Tibial artery (tissue), 4 donors: ENCODE measurements around the gene GP1BA.
A peak's percentile ranks its signal among the peaks of the same experiment; 100 is the strongest.

Source experiments
- DNase-seq, 2 donors: peaks; one replicate each; pipeline ENCODE4 v3.0.0-alpha.2; 2019
- H3K27ac ChIP-seq, 2 donors: fragments of 200-600 bp; sonication (generic) in 1 of 2; 1 replicate in 1 of 2; 2 replicates in 1 of 2; pipeline ENCODE4 v1.5.1; 2018 to 2019; ENCODE audit warnings: mild to moderate bottlenecking in 1 of 2
- H3K27me3 ChIP-seq, 2 donors: fragments of 200-600 bp; sonication (generic) in 1 of 2; one replicate each; pipeline versions ENCODE4 v1.5.1 to v1.6.0; 2016 to 2019
- H3K36me3 ChIP-seq, 3 donors: fragments of 200-600 bp; sonication (generic) in 2 of 3; one replicate each; pipeline ENCODE4 v1.5.1; 2016 to 2019; ENCODE audit warnings: mild to moderate bottlenecking in 2 of 3
- H3K4me1 ChIP-seq, 4 donors: fragments of 200-600 bp; sonication (generic) in 2 of 4; 1 replicate in 3 of 4; 2 replicates in 1 of 4; pipeline ENCODE4 v1.5.1; 2016 to 2019
- H3K4me3 ChIP-seq, 2 donors: fragments of 200-600 bp; sonication (generic) in 1 of 2; 1 replicate in 1 of 2; 2 replicates in 1 of 2; pipeline ENCODE4 v1.5.1; 2018 to 2019; ENCODE audit warnings: mild to moderate bottlenecking in 2 of 2
- H3K9me3 ChIP-seq, 3 donors: fragments of 200-600 bp; sonication (generic) in 1 of 3; one replicate each; pipeline ENCODE4 v1.5.1; 2016 to 2019
- CTCF ChIP-seq, 2 experiments: fragments of 200-600 bp in 1 of 2; fragments of 450-650 bp in 1 of 2; IDR thresholded peaks; one replicate each; pipeline ENCODE4 v1.5.1; 2017 to 2019; ENCODE audit warnings: antibody characterized with exemption in 2 of 2, mild to moderate bottlenecking in 1 of 2, moderate library complexity in 1 of 2
- intact Hi-C: fragments of 100-400 bp; cut with DNase I; formaldehyde crosslinking; loops from one replicate; pipeline ENCODE4 v1.15.0; 2023; ENCODE audit warnings: low total_unique reads

Gene GP1BA

GRCh38 chr17:4969551-4970173 lies 37.6 kb downstream of the GP1BA start:
- Histone ChIP-seq H3K36me3 (peaks cover 15 to 50% (median 44%) of the 10 kb centered on the region in 3 donors), H3K4me3 (peak overlapping the region in 1 of 2 donors; percentile 66), H3K27me3 (no peaks in the 10 kb centered on the region), H3K9me3 (no peaks in the 10 kb centered on the region), H3K27ac (peak overlapping the region; percentile 90 to 92), H3K4me1 (peaks cover 0 to 35% (median 34%) of the 10 kb centered on the region in 4 donors)
- TF ChIP-seq CTCF (IDR thresholded peaks at IDR 0.05): no peak
- DNase-seq: no peak
- intact Hi-C loops: no loop called here

DNA sequence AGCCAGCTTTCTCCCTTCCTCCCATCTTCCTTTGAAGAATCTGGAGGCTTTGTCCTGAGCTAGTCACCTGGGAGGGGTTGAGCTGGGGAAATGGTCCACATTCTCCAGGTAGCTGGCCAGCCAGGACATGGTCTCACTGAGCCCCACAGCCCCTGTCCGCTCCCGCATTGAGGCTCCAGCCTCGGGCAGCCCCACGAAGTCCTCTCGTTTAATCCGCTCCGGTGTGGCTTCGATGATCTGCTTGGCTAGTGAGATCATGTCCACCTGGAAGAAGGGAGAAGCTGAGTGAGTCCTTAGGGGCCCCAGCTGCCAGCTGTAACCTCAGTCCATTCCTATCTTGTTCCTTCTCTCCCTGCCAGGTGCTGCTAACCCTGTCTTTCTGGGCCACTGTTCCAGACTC lies 38.2 kb downstream of the GP1BA start:
- Histone ChIP-seq H3K27ac (peak overlapping the region; percentile 90 to 92), H3K27me3 (no peaks in the 10 kb centered on the region), H3K36me3 (peaks cover 15 to 54% (median 45%) of the 10 kb centered on the region in 3 donors), H3K9me3 (no peaks in the 10 kb centered on the region), H3K4me3 (no peak overlapping the region), H3K4me1 (peaks cover 0 to 35% (median 34%) of the 10 kb centered on the region in 4 donors)
- intact Hi-C loops: no loop called here
- no peak for DNase-seq
- no peak for TF ChIP-seq CTCF (IDR thresholded peaks at IDR 0.05)

GRCh38 chr17:4971826-4972225 lies 39.7 kb downstream of the GP1BA start:
- H3K9me3 ChIP-seq: no peaks in the 10 kb centered on the region
- no peak for TF ChIP-seq CTCF (IDR thresholded peaks at IDR 0.05)
- DNase-seq: no peak
- peaks cover 0 to 24% (median 22%) of the 10 kb centered on the region in 4 donors for H3K4me1 ChIP-seq
- no peaks in the 10 kb centered on the region for H3K27me3 ChIP-seq
- no peak overlapping the region for H3K27ac ChIP-seq
- intact Hi-C loops: no loop called here
- no peak overlapping the region for H3K4me3 ChIP-seq
- peaks cover 20 to 68% (median 51%) of the 10 kb centered on the region in 3 donors for H3K36me3 ChIP-seq

DNA sequence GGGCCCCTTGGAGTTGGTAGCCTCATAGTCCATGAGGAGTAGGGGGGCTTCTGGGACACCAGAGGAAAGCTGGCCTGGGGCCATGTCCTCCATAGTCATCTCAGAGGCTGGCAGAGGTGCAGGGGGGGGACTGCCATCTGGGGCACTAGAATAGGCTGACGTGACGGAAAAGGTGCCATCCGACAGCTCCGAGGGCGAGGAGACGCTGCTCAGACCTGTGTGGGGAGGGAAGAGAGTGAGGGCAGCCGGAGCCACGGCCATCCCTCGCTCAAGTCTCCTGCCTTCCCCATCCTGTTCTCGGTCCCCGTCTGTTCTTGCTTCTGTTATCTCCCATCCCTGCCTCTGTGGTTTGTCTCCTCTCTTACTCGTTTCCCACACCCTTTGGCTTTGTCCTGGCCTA lies 40.2 kb downstream of the GP1BA start:
- Histone ChIP-seq H3K27me3 (no peaks in the 10 kb centered on the region), H3K4me1 (peaks cover 0 to 24% (median 22%) of the 10 kb centered on the region in 4 donors), H3K27ac (peak overlapping the region; percentile 5 to 6), H3K9me3 (no peaks in the 10 kb centered on the region), H3K36me3 (peaks cover 25 to 73% (median 56%) of the 10 kb centered on the region in 3 donors), H3K4me3 (no peak overlapping the region)
- no peak for TF ChIP-seq CTCF (IDR thresholded peaks at IDR 0.05)
- intact Hi-C loops: no loop called here
- DNase-seq: no peak

GRCh38 chr17:4972752-4973151 lies 40.7 kb downstream of the GP1BA start:
- DNase-seq: no peak
- peaks cover 0 to 24% (median 22%) of the 10 kb centered on the region in 4 donors for H3K4me1 ChIP-seq
- H3K4me3 ChIP-seq: no peak overlapping the region
- no peaks in the 10 kb centered on the region for H3K27me3 ChIP-seq
- H3K27ac ChIP-seq: peak overlapping the region in 1 of 2 donors; percentile 6
- intact Hi-C loops: no loop called here
- no peaks in the 10 kb centered on the region for H3K9me3 ChIP-seq
- H3K36me3 ChIP-seq: peaks cover 29 to 78% (median 60%) of the 10 kb centered on the region in 3 donors
- no peak for TF ChIP-seq CTCF (IDR thresholded peaks at IDR 0.05)
